ENCODE data around the gene TDRD7. TPM values are rescaled to one million over a fixed set of nuclear protein-coding genes. Genes with fewer than 3 reads are reported as not detected.

Gene TDRD7
- 11.1 to 13.9 TPM (median 12.1 TPM) in 5 replicates for total RNA-seq (2022; extraction: Qiagen RNA extraction; ENCODE audit: low read depth)

GRCh38 chr9:97411789-97412625 lies at the start of gene TDRD7:
TDRD7 (plus strand) TSS chr9:97412096; CDS start chr9:97428466, 16,370 bp downstream.

GRCh38 chr9:97501177-97501971 lies 89.5 kb downstream of the TDRD7 start, which contains the start of gene TMOD1:
TMOD1 (plus strand) TSS chr9:97501666; CDS start chr9:97524189, 22,523 bp downstream.

Other genes with a start within 250 kb of the TDRD7 start
- 0.15 to 0.94 TPM (median 0.86 TPM) in 5 replicates for gene CCDC180, start 104.4 kb upstream of the TDRD7 start, total RNA-seq (2022; extraction: Qiagen RNA extraction; ENCODE audit: low read depth)
- gene TMOD1, start 89.6 kb downstream of the TDRD7 start, total RNA-seq (2022; extraction: Qiagen RNA extraction; ENCODE audit: low read depth): 3.0 to 3.7 TPM (median 3.1 TPM) in 5 replicates
- 10.0 to 13.0 TPM (median 10.9 TPM) in 5 replicates for gene TSTD2, start 221.3 kb downstream of the TDRD7 start, total RNA-seq (2022; extraction: Qiagen RNA extraction; ENCODE audit: low read depth)
- 25.6 to 29.4 TPM (median 29.0 TPM) in 5 replicates for gene NCBP1, start 221.7 kb downstream of the TDRD7 start, total RNA-seq (2022; extraction: Qiagen RNA extraction; ENCODE audit: low read depth)